HG02870 (cell line): ENCODE results near the gene GDF11.

ENCODE experiments used
- ATAC-seq: cut with Tn5 transposase; IDR thresholded peaks from one replicate; pipeline ENCODE4 v1.9.1; 2021; ENCODE audit warnings: mild to moderate bottlenecking, moderate library complexity; ENCODE audit not compliant: unreplicated experiment

GDF11 gene

DNA sequence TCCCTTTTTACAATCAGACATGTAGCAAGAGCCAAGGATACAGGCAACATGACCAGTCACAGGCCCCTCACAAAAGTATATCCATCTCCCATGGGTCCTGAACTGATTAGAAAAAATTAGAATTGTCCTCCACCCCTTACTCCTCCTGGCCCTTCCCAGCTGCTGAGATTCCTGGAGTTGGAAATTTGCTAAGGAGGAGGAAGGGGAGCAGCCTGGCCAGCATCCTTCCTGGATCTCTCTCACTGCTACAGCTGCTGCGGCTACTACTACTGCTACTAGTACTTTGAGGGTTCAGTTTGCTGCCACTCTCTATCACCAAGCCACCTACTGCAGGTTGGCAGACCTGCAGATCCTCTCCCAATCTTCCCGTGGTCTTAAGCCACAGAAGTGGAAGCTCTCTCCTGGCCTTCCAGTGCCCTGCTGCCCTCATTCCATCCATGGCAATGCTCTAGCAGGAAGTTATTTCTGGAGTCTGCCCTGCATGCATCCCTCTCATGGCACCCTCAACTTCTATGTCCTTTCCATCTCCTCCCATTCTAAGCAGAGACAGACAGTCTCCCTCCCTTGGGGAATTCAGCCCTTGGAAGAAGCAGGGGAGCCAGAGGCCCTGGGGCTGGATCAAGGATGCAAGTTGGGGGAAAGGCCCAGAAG is 36.2 kb upstream of the GDF11 start:
- ATAC-seq = no peak

DNA sequence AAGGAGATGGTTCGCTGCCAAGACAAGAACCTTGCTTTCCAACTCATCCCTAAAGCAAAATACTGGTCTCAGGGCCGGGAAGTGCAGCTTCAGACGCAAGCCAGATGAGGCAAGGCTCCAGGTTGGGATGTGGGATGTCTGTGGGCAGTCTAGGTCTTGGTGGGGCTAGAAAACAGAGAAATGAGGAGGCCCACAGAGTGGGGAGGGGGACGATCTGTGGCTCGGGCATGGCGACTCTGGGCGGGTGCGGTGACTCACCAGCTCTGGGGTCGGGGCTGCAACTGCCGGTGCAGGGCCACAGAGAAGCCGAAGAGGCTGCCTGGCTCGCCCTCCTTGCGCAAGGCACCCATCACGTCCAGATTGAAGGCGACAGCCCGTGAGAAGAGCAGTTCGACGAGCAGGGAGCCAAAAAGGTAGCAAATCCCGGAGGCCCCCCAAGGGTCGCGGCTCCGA is 35.7 kb upstream of the GDF11 start:
- ATAC-seq = no peak

DNA sequence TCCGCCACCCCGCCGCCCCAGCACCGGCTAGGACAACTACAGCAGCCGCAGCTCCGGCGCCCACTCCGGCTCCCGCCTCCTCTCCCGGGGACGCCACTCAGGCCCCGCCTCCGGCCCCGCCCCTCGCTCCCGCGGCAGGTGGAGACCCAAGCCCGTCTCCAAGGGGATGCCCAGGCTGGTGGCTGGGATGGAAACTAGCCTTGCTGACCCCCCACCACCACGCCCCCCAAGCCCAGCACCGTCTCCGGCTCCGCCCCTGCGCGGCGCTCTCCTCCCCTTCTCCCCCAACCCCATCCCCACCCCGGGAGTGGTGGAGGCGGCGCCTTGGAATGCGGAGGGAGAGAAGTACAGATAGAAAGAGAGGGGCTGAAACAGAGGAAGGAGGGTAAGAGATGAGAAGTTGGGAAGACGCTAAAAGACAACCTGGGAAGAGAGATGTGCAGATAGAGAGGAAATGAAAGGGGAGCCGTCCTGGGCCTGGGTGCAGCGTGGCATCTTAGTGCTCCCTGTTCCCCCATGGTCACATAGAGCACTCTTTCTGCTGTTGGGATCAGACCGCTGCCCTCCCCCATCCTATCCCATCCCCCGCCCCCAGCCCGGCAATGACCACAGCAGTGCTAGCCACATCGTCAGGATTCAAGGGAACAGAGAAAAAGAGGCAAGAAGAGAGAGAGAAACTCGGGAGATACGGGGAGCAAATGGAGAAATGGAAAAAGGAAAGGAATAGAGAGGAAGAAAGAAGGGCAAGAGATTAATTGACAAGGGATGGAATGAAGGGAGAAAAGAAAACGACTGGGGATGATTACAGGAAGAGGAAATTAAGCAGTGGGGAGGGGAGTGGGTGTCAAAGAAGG is 34.9 kb upstream of the GDF11 start, which contains the start of gene ITGA7:
TSS of gene ITGA7 (minus strand) at position 64 of the 854 bp plus-strand sequence. CDS start 222 bp downstream, outside the sequence.
- ATAC-seq = peak; percentile 58

DNA sequence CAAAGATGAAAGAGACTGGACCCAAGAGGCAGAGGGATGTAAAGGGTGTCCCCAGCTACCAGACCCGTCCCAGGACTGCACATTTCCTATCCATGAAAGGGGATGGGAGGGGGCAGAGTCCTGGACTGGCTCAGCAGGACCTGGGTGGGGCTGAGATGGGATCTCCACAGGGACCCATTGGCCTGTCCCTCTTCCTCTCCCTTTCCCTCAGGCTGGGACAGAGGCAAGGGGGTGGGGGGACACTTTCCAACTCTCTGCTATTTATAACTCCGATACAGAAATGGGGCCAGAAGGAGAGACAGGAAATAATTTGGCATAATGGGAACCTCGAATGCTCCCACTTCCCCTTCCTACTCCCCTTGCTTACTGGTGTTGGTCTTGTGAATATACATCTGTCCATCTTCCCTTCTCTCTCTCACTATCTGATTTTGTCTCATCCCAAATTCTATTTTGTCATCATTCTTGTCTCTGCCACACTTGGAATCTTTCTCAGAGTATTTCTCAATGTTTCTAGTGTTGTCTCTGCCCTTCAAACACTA is 34.2 kb upstream of the GDF11 start:
- no peak for ATAC-seq

DNA sequence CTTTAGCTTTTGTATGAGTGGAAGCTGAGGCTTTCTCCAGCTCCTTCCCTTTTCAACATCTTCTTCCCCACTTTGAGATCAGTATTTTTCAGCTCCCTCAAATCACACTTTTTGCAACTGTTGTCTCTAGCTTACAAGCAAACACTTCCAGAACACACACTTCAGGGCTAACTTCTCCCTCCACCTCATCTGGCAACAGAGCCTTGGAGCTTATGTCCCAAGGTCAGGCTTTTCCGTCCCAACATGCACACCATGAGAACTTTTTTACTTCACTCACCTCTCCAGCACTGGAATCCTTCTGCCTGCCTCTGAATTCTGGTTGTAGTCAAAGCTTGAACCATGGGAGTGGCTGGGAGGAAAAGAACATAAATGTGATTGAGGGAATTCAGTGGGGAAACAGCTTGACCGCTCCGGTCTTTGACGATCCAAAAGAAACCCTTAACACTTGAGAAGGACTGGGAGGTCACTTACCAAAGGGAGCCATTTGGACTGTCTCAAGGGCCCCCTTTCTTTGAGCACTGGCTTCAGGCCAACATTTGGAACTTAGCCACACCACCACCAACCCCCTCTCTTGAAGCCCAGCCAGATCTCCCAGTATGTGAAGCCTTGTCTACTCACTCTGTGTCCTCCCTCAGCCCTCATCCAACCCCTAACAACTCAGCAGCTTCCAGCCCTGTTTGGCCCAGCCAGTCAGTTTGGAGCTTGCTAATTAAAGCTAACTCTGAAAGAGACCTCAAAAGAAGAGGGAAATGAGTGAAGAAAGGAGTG is 31.0 kb upstream of the GDF11 start:
- no peak for ATAC-seq

DNA sequence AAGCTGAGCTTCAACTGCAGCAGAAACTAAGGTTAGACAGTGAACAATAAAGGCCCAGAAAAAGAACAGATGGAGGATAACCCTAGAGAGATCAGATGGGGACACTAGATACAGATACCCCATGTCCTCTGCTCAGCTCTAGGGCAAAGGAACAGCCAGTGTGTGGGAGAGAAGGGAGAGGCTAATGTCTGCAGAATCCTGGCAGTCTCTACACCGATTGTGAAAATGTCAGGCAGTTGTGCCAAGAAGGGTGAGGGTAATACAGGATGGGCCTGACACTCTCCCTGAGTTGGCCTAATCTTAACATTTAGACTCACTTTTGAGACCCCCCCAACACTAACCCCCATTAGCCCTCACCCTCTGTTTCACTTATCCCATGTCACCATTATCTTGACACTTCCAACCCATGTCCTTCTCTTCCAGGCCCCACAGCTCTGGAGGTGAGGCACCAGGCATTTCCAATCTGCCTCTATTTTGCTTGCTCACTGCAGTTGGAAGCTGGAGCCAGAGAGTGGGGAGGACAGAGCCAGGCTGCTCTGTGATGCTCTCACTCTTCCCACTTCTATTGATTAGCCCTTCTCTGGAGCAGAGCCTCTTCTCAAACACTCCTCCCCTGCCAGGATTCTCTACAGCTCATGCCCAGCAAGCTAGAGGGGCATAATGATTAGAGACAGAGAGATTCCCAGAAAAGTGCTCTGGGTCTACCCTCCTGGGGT is 30.1 kb upstream of the GDF11 start:
- ATAC-seq = no peak

DNA sequence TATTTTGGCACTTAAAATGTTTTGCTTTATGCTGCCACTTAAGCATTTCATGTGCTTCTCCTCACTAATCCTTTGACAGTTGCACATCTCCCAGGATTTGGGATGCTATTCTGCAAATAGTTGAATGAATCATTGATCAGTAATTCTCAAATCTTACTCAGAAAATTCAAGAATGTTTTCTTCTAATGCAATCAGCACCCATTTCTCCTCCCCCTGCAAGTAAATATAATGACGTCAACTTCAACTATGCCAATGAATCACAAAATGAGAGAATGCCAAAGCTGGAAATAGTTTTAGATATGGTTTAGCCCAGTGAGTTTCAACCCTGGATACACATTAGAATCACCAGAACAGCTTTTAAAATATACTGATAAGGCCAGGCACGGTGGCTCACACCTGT is 29.2 kb upstream of the GDF11 start:
- ATAC-seq = no peak

DNA sequence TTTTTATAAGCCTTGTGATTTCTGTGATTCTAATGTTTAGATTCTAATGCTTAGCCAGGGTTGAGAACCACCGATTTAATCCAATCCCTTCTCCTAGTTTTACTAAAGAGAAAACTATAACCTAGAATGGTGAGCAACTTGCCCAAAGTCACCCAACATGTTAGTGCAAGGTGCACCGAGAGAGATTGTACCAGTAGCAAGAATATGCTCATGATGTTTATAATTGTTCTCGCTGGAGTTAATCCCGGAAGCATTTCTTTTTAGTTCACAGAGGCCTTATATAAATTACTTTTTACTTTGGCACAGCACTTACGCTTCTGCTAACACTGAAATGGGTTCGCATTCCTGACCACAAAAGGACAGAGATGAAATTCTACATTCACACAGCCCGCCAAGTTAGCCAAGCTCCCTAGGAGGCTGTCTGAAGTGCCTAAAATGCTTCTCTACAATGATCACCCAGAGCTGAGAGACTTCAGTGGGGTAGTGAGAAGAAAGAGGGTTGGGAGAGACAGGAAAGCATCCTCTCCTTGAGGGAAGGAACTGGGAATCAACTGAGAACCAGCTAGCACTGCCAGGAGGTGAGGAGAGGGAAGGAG is 27.7 kb upstream of the GDF11 start:
- no peak for ATAC-seq

DNA sequence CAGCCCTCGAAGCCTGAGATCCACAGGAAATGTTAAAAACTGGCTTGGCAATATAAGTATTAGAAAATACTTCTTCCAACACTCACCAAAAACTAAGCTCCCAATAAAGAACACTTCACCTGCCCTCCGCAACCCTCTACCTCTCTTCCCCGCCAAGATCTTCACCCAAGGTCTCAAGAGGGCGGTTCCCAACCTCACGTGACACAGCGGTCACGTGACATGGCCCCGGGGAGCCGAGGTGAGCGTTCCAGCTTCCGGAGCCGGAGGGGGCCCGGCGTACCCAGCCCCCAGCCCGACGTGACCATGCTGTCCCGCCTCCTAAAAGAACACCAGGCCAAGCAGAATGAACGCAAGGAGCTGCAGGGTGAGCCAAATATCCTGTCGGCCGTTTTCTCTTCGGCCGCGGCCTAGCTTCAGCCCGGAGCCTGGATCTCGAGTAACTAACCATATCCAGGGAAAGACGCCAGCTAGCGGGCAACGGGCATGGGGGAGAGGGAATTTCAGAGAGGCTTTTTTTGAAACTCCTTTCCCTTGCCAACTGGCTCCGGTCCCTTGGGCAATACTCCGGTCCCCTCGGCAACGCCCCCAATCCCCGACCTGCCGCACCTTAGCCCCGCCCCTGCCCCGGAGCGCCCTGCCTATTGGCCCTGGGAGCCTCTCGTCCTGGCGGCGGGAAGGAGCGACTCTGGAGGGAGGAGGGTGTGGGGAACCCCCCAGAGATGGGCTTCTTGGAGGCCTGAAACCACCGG is 26.9 kb upstream of the GDF11 start, which contains the start of gene BLOC1S1:
TSS of gene BLOC1S1 (plus strand) at position 214 of the 749 bp plus-strand sequence. CDS start at position 220, 6 bp downstream.
- ATAC-seq = peak; percentile 92

DNA sequence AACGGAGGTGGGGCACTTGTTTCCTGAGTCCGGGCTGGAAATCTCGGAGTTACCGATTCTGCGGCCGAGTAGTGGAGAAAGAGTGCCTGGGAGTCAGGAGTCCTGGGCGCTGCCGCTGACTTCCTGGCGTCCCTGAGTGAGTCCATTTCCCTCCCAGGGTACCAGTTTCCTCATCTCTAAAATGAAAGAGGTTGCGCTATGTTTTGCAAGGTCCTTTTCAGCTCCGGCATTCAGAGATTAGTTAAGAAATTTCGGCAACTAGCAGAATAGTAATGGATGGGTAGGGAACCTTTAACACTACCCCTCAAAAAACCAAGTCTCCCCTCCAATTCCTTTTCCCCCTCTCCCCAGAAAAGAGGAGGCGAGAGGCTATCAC is 26.4 kb upstream of the GDF11 start:
- no peak for ATAC-seq

DNA sequence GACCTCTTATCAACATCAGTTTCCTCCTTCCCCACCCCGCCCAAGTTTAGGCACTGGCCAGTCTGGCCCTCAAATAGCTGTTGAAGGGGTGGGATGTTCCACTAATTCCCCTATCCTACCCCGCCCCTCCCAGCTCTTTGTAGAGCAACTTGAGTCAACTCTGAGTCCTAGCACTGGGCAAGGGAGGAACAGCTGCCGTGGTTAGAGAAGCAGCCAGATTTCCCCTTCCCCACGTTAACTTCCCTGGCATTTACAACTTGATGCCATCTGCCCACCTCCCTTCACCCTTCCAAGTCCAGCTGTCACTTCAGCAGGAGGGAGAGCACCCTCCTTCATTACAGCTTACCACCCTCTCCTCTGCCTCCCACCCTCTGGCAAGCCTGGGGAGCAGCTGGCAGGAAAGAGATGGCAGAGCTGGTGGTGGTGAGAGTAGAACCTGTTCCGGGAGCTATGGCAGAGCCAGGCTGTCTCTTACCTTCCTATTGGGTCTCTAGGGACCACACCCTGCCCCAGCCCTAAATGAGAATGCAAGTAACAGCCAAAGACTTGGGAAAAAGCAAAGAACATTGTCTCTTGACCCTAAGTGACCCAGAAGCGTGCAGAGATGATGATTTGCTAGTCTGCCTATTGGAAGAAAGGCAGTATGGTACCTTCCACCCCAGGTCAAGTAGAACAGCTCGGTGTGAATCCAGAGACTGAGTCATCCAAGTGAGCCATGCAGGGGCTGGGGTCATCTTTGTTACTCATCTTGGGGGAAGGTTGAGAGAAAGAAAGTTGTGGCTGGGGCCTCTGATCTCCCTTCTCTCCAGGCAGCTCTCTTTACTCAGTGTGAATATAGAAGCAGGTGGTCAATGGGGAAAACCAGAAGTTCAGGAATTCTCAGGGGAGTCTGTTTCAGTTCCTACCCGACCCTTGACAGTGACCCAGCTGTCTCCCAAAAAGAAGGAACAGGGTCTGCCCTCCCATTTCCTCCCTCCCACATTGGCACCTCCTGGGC is 25.6 kb upstream of the GDF11 start:
- ATAC-seq = no peak

DNA sequence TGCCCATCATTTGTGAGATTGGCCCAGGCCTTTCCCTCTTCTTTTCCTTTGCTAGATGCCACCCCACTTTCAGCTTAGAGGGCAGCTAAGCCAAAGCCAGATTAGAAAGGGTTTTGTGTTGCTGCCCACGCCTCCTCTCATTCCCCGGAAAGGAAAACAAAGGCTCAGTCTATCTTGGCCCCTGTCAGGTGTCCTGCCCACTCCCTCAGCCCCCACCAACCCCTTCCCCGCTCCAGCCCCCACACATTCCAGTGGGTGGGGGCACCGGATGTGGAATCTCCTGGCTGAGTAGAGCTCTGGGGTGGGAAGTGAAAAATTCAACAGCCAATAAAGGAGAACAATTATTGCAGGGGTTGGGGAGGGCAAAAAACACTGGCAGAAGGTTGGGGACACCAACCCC is 24.9 kb upstream of the GDF11 start:
- ATAC-seq = no peak

DNA sequence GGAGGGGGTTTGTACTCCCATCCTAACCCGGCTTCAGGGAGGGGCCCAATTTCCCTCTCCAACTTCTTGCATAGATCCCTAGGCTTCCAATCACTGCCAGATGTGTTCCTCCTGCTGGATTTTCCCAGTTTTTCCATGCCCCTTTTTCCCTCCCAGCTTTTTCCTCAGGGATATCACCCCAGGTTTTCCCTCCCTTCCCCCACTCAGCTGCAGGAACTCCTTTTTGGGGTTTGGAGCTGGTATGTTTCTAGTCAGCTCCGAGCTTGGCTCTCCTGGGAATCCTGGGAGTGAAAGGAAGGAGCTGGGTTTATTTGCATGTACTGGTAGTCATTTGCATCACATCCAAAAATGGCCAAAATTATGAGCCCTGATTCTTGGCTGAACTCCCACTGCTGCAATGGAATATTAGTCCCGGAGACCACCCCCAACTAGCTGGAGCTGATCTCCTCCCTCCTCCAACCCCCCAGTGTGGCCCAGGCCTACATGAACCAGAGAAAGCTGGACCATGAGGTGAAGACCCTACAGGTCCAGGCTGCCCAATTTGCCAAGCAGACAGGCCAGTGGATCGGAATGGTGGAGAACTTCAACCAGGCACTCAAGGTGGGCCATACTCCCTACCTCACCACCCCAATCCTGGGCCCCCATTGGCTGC is 24.2 kb upstream of the GDF11 start:
- ATAC-seq = no peak

DNA sequence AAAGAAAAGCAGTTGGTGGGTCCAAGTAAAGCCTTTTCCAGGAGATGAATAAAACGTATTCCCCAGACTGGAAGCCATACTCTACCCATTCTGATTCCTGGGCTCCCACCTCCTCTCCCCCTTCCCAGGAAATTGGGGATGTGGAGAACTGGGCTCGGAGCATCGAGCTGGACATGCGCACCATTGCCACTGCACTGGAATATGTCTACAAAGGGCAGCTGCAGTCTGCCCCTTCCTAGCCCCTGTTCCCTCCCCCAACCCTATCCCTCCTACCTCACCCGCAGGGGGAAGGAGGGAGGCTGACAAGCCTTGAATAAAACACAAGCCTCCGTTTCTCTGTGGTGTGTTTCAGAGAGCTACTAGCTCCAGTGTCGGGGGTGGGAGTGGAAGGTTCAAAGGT is 23.6 kb upstream of the GDF11 start:
- ATAC-seq = no peak

DNA sequence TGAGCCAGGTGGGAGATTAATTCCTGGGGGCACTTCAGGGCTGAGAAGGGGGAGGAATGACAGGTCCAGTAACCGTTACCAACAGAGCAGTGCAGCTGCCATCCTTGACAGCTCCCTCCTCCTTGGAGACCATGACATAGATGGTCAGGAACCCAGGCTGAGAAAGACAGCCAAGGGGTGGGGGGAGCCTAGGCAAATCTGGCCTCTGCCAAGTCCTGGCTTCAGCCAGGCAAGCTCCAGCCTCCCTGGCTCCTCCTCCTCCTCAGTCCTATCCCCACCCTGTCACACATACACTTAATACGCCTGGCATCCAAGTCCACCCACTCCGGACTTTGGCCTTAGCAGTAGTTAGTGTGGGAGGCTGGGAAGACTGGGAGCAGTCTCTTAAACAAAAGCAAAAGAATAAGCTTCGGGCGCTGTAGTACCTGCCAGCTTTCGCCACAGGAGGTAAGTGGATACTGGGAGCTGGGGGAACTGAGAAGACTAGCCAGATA is 22.8 kb upstream of the GDF11 start, which contains the start of gene RDH5:
TSS of gene RDH5 (plus strand) at position 323 of the 494 bp plus-strand sequence. CDS start 792 bp downstream, outside the sequence.
- ATAC-seq = no peak

DNA sequence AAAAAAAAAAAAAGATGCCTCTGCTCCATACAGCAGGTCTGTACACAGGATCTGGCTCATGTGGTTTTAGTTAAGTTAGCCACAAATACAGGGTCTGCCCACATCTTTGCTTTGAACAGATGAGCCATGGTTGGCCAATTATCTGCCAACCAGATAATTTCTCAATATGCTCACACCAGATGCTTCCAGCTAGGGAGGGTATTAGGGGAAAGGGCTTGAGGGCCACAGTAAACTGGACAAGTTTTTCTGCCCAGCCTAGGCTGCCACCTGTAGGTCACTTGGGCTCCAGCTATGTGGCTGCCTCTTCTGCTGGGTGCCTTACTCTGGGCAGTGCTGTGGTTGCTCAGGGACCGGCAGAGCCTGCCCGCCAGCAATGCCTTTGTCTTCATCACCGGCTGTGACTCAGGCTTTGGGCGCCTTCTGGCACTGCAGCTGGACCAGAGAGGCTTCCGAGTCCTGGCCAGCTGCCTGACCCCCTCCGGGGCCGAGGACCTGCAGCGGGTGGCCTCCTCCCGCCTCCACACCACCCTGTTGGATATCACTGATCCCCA is 22.0 kb upstream of the GDF11 start:
- no peak for ATAC-seq

DNA sequence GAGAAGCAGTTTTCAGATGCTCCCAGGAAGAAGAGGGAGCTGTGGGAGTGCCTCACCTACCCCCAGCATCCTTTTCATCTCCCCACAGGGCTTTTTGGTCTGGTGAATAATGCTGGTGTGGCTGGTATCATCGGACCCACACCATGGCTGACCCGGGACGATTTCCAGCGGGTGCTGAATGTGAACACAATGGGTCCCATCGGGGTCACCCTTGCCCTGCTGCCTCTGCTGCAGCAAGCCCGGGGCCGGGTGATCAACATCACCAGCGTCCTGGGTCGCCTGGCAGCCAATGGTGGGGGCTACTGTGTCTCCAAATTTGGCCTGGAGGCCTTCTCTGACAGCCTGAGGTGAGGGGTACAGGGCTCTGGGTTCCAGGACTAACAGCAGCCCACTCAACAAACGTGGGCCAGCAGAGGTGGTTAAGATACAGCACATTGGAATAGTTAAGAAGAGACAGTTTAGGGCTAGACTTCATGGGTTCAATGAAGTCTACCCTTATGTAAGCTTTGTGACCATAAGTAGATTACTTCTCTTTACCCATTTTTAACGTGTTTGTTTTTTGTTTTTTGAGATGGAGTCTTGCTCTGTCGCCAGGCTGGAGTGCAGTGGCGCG is 21.2 kb upstream of the GDF11 start:
- ATAC-seq = no peak
